GM12872 (cell line): ENCODE data around the gene SLC38A3.
A peak's percentile ranks its signal among the peaks of the same experiment; 100 is the strongest.

Experiments used
- TF ChIP-seq, protein P1 (sequence below): IDR thresholded peaks from 3 replicates; pipeline ENCODE4 v1.5.1; 2011; ENCODE audit warnings: low read depth, mild to moderate bottlenecking, low read length, moderate library complexity; ENCODE audit not compliant: insufficient read depth

SLC38A3 gene

DNA sequence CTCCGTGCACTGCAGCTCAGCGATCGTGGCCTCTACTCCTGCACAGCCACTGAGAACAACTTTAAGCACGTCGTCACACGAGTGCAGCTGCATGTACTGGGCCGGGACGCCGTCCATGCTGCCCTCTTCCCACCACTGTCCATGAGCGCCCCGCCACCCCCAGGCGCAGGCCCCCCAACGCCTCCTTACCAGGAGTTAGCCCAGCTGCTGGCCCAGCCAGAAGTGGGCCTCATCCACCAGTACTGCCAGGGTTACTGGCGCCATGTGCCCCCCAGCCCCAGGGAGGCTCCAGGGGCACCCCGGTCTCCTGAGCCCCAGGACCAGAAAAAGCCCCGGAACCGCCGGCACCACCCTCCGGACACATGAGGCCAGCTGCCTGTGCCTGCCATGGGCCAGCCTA is 17.3 kb upstream of the SLC38A3 start:
- TF ChIP-seq, protein P1, sequence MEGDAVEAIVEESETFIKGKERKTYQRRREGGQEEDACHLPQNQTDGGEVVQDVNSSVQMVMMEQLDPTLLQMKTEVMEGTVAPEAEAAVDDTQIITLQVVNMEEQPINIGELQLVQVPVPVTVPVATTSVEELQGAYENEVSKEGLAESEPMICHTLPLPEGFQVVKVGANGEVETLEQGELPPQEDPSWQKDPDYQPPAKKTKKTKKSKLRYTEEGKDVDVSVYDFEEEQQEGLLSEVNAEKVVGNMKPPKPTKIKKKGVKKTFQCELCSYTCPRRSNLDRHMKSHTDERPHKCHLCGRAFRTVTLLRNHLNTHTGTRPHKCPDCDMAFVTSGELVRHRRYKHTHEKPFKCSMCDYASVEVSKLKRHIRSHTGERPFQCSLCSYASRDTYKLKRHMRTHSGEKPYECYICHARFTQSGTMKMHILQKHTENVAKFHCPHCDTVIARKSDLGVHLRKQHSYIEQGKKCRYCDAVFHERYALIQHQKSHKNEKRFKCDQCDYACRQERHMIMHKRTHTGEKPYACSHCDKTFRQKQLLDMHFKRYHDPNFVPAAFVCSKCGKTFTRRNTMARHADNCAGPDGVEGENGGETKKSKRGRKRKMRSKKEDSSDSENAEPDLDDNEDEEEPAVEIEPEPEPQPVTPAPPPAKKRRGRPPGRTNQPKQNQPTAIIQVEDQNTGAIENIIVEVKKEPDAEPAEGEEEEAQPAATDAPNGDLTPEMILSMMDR = no peak

DNA sequence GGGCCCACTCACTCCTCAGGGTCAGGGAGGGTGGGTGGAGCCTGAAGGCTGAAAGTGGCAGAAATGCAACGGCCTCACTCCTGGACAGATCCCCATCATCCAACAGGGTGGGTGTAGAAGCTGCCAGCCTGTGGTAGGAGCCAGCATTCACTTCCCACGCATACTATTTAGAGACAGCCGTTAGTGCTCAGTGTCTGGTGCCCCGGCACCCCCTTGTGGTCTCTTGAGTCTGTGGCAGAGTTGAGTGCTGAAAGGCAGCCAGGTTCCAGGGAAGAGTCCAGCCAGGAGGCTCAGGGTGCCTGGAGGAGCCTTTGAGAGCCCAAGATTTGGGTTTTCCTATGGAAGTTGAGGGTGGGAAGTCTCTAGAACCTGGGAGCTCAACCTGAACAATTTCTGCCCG is 15.8 kb upstream of the SLC38A3 start:
- TF ChIP-seq, protein P1 = peak; percentile 69

DNA sequence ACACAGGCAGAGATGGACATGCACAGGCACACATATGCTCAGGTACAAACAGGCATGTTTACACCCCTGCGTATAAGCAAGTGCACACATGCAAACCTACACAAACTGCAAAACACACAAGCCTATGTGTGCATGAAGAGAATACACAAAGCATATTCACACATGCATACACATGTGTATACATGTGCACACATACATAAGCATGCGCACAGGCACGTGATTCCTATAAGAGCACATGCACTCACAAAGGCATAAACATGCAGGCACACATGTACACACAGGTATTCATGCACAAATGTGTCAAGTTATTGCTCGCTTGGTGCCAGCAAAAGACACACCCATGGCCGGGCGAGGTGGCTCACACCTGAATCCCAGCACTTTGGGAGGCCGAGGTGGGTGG is 15.1 kb upstream of the SLC38A3 start:
- TF ChIP-seq, protein P1 = no peak

DNA sequence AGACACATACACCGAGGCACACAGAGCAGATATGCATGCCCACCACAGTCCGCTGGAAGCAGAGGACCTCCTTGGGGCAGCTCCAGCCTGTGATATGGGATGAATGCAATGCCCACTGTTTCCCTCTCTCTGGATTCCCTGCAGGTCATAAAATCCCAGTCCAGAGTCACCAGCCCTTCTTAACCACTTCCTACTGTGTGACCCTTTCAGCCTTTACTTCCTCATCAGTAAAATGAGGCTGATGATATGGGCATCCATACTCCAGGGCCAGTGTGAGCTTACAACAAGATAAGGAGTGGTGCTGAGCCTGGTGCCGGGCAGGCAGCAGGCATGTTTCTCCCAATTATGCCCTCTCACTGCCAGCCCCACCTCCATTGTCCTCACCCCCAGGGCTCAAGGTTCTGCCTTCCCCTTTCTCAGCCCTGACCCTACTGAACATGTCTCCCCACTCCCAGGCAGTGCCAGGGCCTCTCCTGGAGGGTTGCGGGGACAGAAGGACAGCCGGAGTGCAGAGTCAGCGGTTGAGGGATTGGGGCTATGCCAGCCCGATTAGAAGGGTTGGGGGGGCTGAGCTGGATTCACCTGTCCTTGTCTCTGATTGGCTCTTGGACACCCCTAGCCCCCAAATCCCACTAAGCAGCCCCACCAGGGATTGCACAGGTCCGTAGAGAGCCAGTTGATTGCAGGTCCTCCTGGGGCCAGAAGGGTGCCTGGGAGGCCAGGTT is 14.0 kb upstream of the SLC38A3 start, which contains the start of gene GNAT1:
TSS of gene GNAT1 (plus strand) at position 675 of the 725 bp plus-strand sequence. CDS start 116 bp downstream, outside the sequence.
- TF ChIP-seq, protein P1 = no peak

DNA sequence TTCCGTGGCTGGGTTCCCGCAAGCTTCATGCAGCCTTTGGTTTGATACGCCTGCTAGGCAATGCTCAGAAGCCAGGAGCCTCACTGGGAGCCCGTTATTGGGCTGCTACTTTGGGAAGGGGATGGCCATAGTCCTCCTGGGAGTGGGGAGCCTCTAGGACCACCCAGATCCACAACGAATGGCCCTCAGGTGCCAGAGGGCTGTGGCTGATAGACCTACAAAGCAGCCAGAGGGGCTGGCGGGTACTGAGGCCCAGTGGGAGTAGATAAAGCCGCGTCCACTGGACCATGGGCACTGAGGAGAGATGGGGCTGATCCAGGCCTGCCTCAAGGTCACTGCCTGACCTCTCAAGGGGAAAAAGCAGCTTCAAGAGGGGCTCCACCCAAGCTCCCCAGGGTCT is 12.9 kb upstream of the SLC38A3 start:
- TF ChIP-seq, protein P1 = no peak

DNA sequence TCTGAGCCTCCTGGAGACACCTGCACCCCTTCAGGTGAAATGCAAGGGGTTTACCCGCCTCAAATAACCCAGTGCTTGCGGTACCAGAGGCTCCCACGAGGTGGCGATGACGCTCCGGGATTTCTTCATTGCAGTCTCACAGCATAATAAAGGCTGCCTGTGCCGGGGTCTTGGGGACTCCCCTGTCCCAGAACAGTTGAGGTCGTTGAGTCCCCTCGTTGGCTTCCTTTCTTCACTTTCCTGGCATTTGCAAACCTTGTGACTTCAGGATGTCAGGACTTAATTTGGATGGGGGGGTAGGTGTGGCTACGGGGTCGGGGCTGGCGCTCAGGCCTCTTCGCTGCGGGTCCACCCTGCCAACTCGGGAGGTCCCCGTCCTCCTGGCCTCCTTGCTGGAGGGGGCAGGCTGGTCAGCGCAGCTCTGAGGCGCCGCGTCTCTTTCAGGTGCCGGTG is 12.4 kb upstream of the SLC38A3 start:
- TF ChIP-seq, protein P1 = peak; percentile 96

DNA sequence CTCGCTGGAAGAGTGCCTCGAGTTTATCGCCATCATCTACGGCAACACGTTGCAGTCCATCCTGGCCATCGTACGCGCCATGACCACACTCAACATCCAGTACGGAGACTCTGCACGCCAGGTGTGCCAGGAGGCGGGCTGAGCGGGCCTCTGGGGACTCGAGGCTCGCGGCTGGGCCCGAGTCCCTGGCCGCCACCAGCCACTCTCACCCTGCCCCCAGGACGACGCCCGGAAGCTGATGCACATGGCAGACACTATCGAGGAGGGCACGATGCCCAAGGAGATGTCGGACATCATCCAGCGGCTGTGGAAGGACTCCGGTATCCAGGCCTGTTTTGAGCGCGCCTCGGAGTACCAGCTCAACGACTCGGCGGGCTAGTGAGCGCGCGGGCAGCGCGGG is 11.8 kb upstream of the SLC38A3 start:
- TF ChIP-seq, protein P1 = no peak
